LNCAP (cell line): ENCODE results near the gene RANBP9.

ENCODE experiments used
- TF ChIP-seq, protein P1 (sequence below): fragments of 450-650 bp; IDR thresholded peaks from 2 replicates; pipeline ENCODE4 v1.5.1; 2017; ENCODE audit warnings: mild to moderate bottlenecking

The RANBP9 gene

GRCh38 chr6:13576017-13576416 is 135.6 kb downstream of the RANBP9 start:
- TF ChIP-seq, protein P1, sequence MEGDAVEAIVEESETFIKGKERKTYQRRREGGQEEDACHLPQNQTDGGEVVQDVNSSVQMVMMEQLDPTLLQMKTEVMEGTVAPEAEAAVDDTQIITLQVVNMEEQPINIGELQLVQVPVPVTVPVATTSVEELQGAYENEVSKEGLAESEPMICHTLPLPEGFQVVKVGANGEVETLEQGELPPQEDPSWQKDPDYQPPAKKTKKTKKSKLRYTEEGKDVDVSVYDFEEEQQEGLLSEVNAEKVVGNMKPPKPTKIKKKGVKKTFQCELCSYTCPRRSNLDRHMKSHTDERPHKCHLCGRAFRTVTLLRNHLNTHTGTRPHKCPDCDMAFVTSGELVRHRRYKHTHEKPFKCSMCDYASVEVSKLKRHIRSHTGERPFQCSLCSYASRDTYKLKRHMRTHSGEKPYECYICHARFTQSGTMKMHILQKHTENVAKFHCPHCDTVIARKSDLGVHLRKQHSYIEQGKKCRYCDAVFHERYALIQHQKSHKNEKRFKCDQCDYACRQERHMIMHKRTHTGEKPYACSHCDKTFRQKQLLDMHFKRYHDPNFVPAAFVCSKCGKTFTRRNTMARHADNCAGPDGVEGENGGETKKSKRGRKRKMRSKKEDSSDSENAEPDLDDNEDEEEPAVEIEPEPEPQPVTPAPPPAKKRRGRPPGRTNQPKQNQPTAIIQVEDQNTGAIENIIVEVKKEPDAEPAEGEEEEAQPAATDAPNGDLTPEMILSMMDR: no peak

DNA sequence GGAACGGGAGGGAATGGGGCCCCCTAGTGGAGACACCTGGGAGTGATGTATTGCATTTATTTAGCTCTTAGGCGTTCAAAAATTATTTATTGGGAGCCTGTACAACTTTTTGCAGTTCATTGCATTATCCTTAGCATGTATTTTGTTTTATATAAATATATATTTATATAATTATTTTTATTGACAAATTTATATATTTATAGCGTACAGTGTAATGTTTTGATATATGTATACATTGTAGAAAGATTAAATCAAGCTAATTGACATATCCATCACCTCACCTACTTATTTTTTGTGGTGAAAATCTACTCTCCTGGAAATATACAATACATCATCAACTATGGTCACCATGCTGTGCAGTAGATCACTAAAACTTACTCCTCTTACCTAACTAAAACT is 136.3 kb downstream of the RANBP9 start:
- TF ChIP-seq, protein P1: peak; percentile 67

GRCh38 chr6:13574571-13575376 is 136.9 kb downstream of the RANBP9 start, which contains the start of gene SIRT5:
Gene SIRT5, plus strand, starts transcription at chr6:13574601. Its CDS starts 9,510 bp downstream, at chr6:13584111.
- TF ChIP-seq, protein P1: no peak

GRCh38 chr6:13574149-13574570 is 137.5 kb downstream of the RANBP9 start:
- TF ChIP-seq, protein P1: peak; percentile 48; the same call in 1 of the 2 replicates

- TF ChIP-seq, protein P1: no peak
These were observed 137.9 kb downstream of the RANBP9 start for GRCh38 chr6:13573669-13574110.

- TF ChIP-seq, protein P1: no peak
These were observed 138.5 kb downstream of the RANBP9 start for GRCh38 chr6:13572951-13573654.

DNA sequence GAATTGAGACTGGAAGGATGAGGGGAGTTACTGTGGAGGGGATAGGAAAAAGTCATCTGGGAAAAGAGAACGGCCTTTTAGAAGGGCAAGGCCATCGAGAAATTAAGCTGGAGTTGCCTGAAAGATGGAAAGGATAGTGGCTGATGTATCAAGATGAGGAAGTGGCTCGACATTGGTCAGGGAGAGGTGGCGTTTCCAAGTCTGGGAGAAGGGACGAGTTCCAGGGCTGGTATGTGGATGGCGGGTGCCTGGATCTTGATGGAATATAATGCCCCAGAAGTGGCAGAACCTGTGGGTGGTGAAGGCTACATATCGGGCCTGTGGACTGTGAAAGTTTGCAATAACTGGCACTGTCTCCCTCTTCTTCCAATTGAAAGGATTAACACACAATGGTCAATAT is 139.4 kb downstream of the RANBP9 start:
- TF ChIP-seq, protein P1: no peak
